Measurements from ENCODE around the gene ARRB2.

The ARRB2 gene

DNA sequence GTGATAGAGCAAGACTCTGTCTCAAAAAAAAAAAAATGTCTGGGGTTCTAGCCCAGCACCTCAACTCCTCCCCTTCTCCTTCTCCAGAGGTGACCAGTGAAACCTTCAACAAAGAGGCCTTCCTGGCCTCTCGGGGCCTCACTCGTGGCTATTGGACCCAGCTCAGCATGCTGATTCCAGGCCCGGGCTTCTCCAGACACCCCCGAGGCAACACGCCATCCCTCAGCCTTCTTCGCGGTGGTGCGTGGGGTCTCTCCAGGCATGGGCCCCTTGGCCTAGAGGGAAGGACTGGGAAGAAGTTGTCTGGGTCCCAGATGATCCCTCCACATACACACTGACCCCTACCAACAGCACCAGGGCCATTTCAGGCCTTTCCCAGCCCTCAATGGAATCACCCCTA is 32.8 kb downstream of the ARRB2 start:
- no peak for DNase-seq
- TF ChIP-seq GATA1 (IDR thresholded peaks at IDR 0.05; ENCODE audit: low read depth, low read length) (no peak), POLR2A (IDR thresholded peaks at IDR 0.05; ENCODE audit: low read length) (no peak)

DNA sequence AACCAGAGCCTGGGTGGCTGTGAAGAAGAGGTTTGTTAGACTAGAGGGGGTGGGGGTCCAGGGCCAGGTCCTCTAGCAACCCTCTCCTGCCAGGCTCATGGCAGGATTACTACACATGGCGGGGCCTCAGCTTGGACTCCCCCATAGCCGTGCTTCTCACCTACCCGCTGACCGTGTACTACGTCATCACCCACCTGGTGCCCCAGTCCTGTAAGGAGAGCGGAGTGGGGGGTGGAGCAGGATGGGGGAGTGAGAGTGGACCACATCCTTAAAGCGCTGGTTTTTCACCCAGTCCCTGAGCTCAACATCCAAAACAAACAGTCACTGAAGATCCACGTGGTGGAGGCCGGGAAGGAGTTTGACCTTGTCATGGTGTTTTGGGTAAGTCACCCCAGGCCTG is 33.5 kb downstream of the ARRB2 start:
- no peak for TF ChIP-seq POLR2A (IDR thresholded peaks at IDR 0.05; ENCODE audit: low read length)
- DNase-seq: no peak

- TF ChIP-seq POLR2A (IDR thresholded peaks at IDR 0.05; ENCODE audit: low read length): no peak
- no peak for TF ChIP-seq GATA1 (IDR thresholded peaks at IDR 0.05; ENCODE audit: low read depth, low read length)
- DNase-seq: no peak
Observed at GRCh38 chr17:4744999-4745969, 34.9 kb downstream of the ARRB2 start.

GRCh38 chr17:4747847-4748246 is 37.4 kb downstream of the ARRB2 start:
- no peak for TF ChIP-seq GATA1 (IDR thresholded peaks at IDR 0.05; ENCODE audit: low read depth, low read length)
- TF ChIP-seq POLR2A (IDR thresholded peaks at IDR 0.05; ENCODE audit: low read length): no peak
- DNase-seq: no peak

- no peak for TF ChIP-seq GATA1 (IDR thresholded peaks at IDR 0.05; ENCODE audit: low read depth, low read length)
- no peak for TF ChIP-seq POLR2A (IDR thresholded peaks at IDR 0.05; ENCODE audit: low read length)
- no peak for DNase-seq
Observed at GRCh38 chr17:4748686-4749085, 38.3 kb downstream of the ARRB2 start.

- TF ChIP-seq POLR2A (IDR thresholded peaks at IDR 0.05; ENCODE audit: low read length) (no peak), GATA1 (IDR thresholded peaks at IDR 0.05; ENCODE audit: low read depth, low read length) (no peak)
- DNase-seq: no peak
Observed at GRCh38 chr17:4750606-4751005, 40.2 kb downstream of the ARRB2 start.

DNA sequence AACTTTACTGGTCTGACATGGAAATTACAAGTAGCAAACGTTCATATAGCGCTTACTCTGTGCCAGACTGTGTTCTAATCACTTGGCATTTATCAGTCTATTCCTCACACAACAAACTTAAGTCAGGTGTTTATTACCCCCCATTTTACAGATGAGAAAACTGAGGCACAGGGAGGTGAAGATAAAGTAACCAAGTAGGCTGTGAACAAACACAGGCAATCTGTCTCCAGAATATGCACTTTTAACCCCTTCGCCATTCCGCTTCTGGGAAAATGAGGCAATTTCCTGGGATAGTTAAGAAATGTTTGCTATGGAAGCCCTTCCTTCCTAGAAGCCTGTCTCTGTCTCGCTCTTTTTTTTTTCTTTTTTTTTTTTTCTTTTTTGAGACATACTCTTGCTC is 41.5 kb downstream of the ARRB2 start:
- TF ChIP-seq POLR2A (IDR thresholded peaks at IDR 0.05; ENCODE audit: low read length): no peak
- no peak for TF ChIP-seq GATA1 (IDR thresholded peaks at IDR 0.05; ENCODE audit: low read depth, low read length)
- DNase-seq: no peak

- no peak for TF ChIP-seq POLR2A (IDR thresholded peaks at IDR 0.05; ENCODE audit: low read length)
- no peak for TF ChIP-seq GATA1 (IDR thresholded peaks at IDR 0.05; ENCODE audit: low read depth, low read length)
- DNase-seq: no peak
Observed at GRCh38 chr17:4753392-4753791, 43.0 kb downstream of the ARRB2 start.

DNA sequence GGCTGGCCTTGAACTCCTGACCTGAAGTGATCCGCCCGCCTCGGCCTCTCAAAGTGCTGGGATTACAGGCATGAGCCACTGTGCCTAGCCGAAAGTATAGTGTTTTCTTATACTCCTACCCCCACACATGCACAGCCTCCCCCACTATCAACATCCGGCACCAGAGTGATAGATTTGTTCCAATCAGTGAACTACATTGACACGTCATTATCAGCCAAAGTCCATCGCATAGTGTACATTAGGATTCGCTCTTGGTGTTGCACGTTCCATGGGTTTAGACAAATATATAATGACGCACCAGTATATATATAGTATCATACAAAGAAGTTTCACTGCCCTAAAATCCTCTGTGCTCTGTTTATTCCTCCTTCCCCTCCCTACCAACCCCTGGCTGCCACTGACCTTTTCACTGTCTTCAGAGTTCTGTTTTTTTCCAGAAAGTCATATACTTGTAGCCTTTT is 49.4 kb downstream of the ARRB2 start:
- DNase-seq: no peak
- no peak for TF ChIP-seq GATA1 (IDR thresholded peaks at IDR 0.05; ENCODE audit: low read depth, low read length)

DNA sequence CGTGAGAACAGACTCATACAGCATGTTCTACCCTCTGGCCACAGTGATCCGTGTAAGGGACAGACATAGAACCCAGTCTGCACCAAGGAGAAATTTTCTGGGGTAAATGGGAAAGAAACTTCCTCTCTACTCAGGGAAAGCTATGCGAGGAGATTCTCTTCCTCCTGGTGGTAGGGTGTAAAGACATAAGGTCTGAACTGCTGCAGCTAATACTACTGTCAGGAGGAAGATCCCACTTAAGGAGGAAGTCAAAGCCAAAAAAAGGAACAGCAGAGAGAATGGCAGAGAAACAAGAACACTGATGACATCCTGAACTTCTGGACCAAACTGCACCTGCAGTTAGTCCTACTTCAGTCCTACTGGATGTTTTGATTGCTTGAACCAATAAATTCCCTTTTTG is 54.2 kb downstream of the ARRB2 start:
- DNase-seq: no peak
- TF ChIP-seq GATA1 (IDR thresholded peaks at IDR 0.05; ENCODE audit: low read depth, low read length) (no peak), POLR2A (IDR thresholded peaks at IDR 0.05; ENCODE audit: low read length) (no peak)

- TF ChIP-seq POLR2A (IDR thresholded peaks at IDR 0.05; ENCODE audit: low read length): no peak
- no peak for TF ChIP-seq GATA1 (IDR thresholded peaks at IDR 0.05; ENCODE audit: low read depth, low read length)
- DNase-seq: no peak
Observed at GRCh38 chr17:4766201-4766600, 55.8 kb downstream of the ARRB2 start.

GRCh38 chr17:4766723-4767122 is 56.3 kb downstream of the ARRB2 start:
- DNase-seq: no peak
- no peak for TF ChIP-seq GATA1 (IDR thresholded peaks at IDR 0.05; ENCODE audit: low read depth, low read length)
- no peak for TF ChIP-seq POLR2A (IDR thresholded peaks at IDR 0.05; ENCODE audit: low read length)

DNA sequence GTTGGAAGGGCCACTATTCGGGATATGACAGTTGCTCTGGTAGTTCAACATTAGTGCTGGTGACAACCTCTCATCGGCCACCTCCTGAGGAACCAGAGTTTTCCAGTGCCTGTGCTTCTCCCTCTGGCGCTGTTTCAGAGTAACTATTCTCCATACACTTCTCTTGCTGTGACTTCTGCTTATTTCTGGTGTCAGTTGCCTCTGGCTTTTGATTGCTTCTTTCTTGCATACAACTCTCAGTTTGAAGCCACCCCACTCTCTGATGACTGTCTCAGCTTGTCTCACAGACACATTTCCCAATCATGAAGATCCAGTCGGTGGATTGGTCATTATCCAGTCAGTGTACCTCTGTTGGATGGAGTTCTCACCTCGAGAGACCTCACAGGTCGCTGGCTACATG is 57.9 kb downstream of the ARRB2 start:
- no peak for DNase-seq
- no peak for TF ChIP-seq GATA1 (IDR thresholded peaks at IDR 0.05; ENCODE audit: low read depth, low read length)
- no peak for TF ChIP-seq POLR2A (IDR thresholded peaks at IDR 0.05; ENCODE audit: low read length)

DNA sequence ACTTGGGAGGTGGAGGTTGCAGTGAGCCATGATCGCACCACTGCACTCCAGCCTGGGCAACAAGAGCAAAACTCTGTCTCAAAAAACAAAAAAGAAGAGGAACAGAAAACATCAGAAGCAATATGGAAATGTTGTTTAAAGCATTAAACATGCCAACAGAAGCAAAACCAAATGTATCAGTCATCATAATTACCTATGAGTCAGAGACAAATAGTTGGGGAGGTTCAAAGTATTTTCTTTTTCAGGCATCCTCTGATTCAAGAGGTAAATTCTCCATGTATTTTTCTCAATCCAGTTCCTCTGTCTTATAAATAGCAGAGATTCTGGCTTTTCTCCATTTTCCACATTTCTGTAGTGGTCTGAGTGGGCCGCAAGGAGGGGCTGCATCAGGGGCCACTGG is 59.2 kb downstream of the ARRB2 start:
- no peak for TF ChIP-seq POLR2A (IDR thresholded peaks at IDR 0.05; ENCODE audit: low read length)
- no peak for TF ChIP-seq GATA1 (IDR thresholded peaks at IDR 0.05; ENCODE audit: low read depth, low read length)
- DNase-seq: no peak
